ENCODE data around the gene PRSS8. TPM values are rescaled to one million over a fixed set of nuclear protein-coding genes. Genes with fewer than 3 reads are reported as not detected.

Gene PRSS8
- total and polyA plus RNA-seq, 3 donors from 2014 or later: 0.74 to 1.5 (median 0.79) TPM

GRCh38 chr16:31120129-31120528, 15.4 kb downstream of the PRSS8 start:
- 91 to 97% methylated on average over 16 of the region's 16 CpGs for WGBS, 2 donors
- no peak overlapping the region for H3K4me3 ChIP-seq
- H3K27me3 ChIP-seq: no peaks in the 10 kb centered on the region
- intact Hi-C loops (cut with DNase I; ENCODE audit: low total_unique reads): no loop called here
- H3K27ac ChIP-seq: peak overlapping the region; percentile 94 to 98
- no peak for TF ChIP-seq POLR2A (IDR thresholded peaks at IDR 0.05)
- TF ChIP-seq, protein P1, sequence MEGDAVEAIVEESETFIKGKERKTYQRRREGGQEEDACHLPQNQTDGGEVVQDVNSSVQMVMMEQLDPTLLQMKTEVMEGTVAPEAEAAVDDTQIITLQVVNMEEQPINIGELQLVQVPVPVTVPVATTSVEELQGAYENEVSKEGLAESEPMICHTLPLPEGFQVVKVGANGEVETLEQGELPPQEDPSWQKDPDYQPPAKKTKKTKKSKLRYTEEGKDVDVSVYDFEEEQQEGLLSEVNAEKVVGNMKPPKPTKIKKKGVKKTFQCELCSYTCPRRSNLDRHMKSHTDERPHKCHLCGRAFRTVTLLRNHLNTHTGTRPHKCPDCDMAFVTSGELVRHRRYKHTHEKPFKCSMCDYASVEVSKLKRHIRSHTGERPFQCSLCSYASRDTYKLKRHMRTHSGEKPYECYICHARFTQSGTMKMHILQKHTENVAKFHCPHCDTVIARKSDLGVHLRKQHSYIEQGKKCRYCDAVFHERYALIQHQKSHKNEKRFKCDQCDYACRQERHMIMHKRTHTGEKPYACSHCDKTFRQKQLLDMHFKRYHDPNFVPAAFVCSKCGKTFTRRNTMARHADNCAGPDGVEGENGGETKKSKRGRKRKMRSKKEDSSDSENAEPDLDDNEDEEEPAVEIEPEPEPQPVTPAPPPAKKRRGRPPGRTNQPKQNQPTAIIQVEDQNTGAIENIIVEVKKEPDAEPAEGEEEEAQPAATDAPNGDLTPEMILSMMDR (IDR thresholded peaks at IDR 0.05): no peak
- peaks cover 25% of the 10 kb centered on the region for H3K4me1 ChIP-seq
- no peaks in the 10 kb centered on the region for H3K36me3 ChIP-seq (ENCODE audit: low read depth, missing control alignments)
- no peak for DNase-seq
- no peaks in the 10 kb centered on the region for H3K9me3 ChIP-seq

- Histone ChIP-seq H3K27me3 (no peaks in the 10 kb centered on the region), H3K27ac (peak overlapping the region; percentile 94 to 98), H3K4me3 (peak overlapping the region; percentile 78 to 86), H3K4me1 (peaks cover 30% of the 10 kb centered on the region), H3K9me3 (no peaks in the 10 kb centered on the region), H3K36me3 (ENCODE audit: low read depth, missing control alignments) (no peaks in the 10 kb centered on the region)
- WGBS, 2 donors: 25 to 28% methylated on average over 9 of the region's 9 CpGs
- no peak for TF ChIP-seq POLR2A (IDR thresholded peaks at IDR 0.05)
- TF ChIP-seq, protein P1 (IDR thresholded peaks at IDR 0.05): no peak
- no peak for DNase-seq
- intact Hi-C loops (cut with DNase I; ENCODE audit: low total_unique reads): no loop called here
Observed at GRCh38 chr16:31118223-31119155, 17.0 kb downstream of the PRSS8 start.

DNA sequence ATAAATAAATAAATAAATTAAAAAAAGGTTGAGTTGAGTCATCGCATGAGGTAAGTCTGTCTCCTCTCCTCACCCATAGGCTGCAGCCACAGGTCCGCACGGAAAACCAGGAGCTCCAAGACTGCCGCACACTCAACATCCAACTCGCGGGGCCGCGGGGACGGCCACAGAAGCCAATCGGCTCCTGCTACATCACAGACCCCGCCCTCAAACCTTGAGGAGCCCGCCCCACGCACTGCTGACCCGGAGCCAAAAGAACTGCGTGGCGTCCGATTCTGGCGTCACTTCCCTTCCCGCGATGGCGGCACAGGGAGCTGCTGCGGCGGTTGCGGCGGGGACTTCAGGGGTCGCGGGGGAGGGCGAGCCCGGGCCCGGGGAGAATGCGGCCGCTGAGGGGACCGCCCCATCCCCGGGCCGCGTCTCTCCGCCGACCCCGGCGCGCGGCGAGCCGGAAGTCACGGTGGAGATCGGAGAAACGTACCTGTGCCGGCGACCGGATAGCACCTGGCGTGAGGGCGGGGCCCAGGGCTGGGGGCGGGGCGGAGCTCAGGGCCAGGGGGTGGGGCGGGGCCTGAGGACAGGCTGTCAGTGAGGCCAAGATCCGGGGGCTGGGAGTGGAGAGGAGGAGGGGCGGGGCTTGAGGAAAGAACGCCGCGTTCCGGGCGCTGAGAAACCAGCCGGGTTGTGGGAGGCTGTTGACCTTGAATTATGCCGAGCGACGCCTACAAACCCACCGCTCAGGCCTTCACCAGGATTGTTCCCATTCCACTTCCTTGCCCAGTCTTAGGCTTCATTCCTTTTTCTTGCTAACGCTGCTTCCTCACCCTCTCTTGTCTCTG, 17.9 kb downstream of the PRSS8 start, which contains the start of gene KAT8:
Gene KAT8, plus strand, starts transcription at position 281 of the 839 bp plus-strand sequence. Its CDS starts 18 bp downstream, at position 299.
- 0% methylated on average over 20 to 59 of the region's 68 CpGs for WGBS, 2 donors
- Histone ChIP-seq H3K27ac (peak within 1 kb of the TSS; percentile 94 to 98), H3K4me1 (peaks cover 37% of the 10 kb centered on the region), H3K27me3 (no peaks in the 10 kb centered on the region), H3K9me3 (no peaks in the 10 kb centered on the region), H3K36me3 (ENCODE audit: low read depth, missing control alignments) (no peaks in the 10 kb centered on the region), H3K4me3 (peak within 1 kb of the TSS; percentile 78 to 86)
- DNase-seq: peak; percentile 100
- TF ChIP-seq POLR2A (IDR thresholded peaks at IDR 0.05): peak; percentile 3
- TF ChIP-seq, protein P1 (IDR thresholded peaks at IDR 0.05): no peak
- intact Hi-C loops (cut with DNase I; ENCODE audit: low total_unique reads): no loop called here

- Histone ChIP-seq H3K9me3 (no peaks in the 10 kb centered on the region), H3K36me3 (ENCODE audit: low read depth, missing control alignments) (no peaks in the 10 kb centered on the region), H3K4me3 (no peak overlapping the region), H3K27ac (no peak overlapping the region), H3K4me1 (peaks cover 35% of the 10 kb centered on the region), H3K27me3 (no peaks in the 10 kb centered on the region)
- TF ChIP-seq, protein P1 (IDR thresholded peaks at IDR 0.05): no peak
- no peak for TF ChIP-seq POLR2A (IDR thresholded peaks at IDR 0.05)
- no peak for DNase-seq
- intact Hi-C loops (cut with DNase I; ENCODE audit: low total_unique reads): no loop called here
- 76 to 79% methylated on average over 8 of the region's 8 CpGs for WGBS, 2 donors
Observed at GRCh38 chr16:31114468-31114867, 21.1 kb downstream of the PRSS8 start.
